Type B pancreatic cell (in vitro differentiated cells): ENCODE measurements around the gene RIPOR1. TPM values are rescaled to one million over a fixed set of nuclear protein-coding genes. Genes with fewer than 3 reads are reported as not detected.

Experiments
- DNase-seq: peaks from one replicate; pipeline ENCODE4 v3.0.0; 2021; ENCODE audit warnings: mixed read lengths; ENCODE audit not compliant: unreplicated experiment; ENCODE audit errors: extremely low spot score
- H3K27ac Mint-ChIP-seq: 2 replicates; pipeline ENCODE4 v1.8.0; 2021; ENCODE audit warnings: mild to moderate bottlenecking, mixed read lengths
- H3K27me3 Mint-ChIP-seq: 2 replicates; pipeline ENCODE4 v1.8.0; 2021; ENCODE audit warnings: mixed read lengths
- H3K36me3 Mint-ChIP-seq: 2 replicates; pipeline ENCODE4 v1.8.0; 2021; ENCODE audit warnings: mixed read lengths
- H3K4me1 Mint-ChIP-seq: one replicate; pipeline ENCODE4 v1.8.0; 2021; ENCODE audit warnings: mixed read lengths; ENCODE audit not compliant: unreplicated experiment
- H3K4me3 Mint-ChIP-seq: 2 replicates; pipeline ENCODE4 v1.8.0; 2021; ENCODE audit warnings: mild to moderate bottlenecking, mixed read lengths
- H3K9me3 Mint-ChIP-seq: 2 replicates; pipeline ENCODE4 v1.8.0; 2021; ENCODE audit warnings: mixed read lengths
- CTCF ChIP-seq: fragments of 200-600 bp; sonication (generic); conservative IDR thresholded peaks from 2 replicates; pipeline ENCODE4 v1.5.0; 2021; ENCODE audit warnings: antibody characterized with exemption, mild to moderate bottlenecking
- total RNA-seq: library from RNA; stranded (reverse); gene quantifications from 2 replicates; pipeline ENCODE4 v1.2.1, GENCODE V29; 2021; ENCODE audit warnings: low replicate concordance

Gene RIPOR1
- total RNA-seq, 1 donor from 2014 or later, result 43.1 TPM

GRCh38 chr16:67551091-67551490, 22.5 kb downstream of the RIPOR1 start:
- Mint-ChIP-seq H3K36me3 (no peaks in the 10 kb centered on the region), H3K4me1 (peaks cover 15% of the 10 kb centered on the region), H3K27me3 (no peaks in the 10 kb centered on the region), H3K4me3 (no peak overlapping the region), H3K9me3 (no peaks in the 10 kb centered on the region), H3K27ac (no peak overlapping the region)
- DNase-seq, result no peak
- no peak for TF ChIP-seq CTCF

GRCh38 chr16:67551972-67552371, 23.3 kb downstream of the RIPOR1 start:
- Mint-ChIP-seq H3K9me3 (no peaks in the 10 kb centered on the region), H3K27me3 (no peaks in the 10 kb centered on the region), H3K36me3 (no peaks in the 10 kb centered on the region), H3K4me1 (peaks cover 15% of the 10 kb centered on the region), H3K4me3 (no peak overlapping the region), H3K27ac (peak overlapping the region; percentile 12)
- no peak for TF ChIP-seq CTCF
- no peak for DNase-seq

GRCh38 chr16:67552476-67552875, 23.8 kb downstream of the RIPOR1 start:
- no peak for TF ChIP-seq CTCF
- Mint-ChIP-seq H3K9me3 (no peaks in the 10 kb centered on the region), H3K27me3 (no peaks in the 10 kb centered on the region), H3K4me1 (peaks cover 15% of the 10 kb centered on the region), H3K27ac (peak overlapping the region; percentile 12), H3K36me3 (no peaks in the 10 kb centered on the region), H3K4me3 (no peak overlapping the region)
- DNase-seq, result no peak

- DNase-seq, result no peak
- H3K36me3 Mint-ChIP-seq, result no peaks in the 10 kb centered on the region
- no peaks in the 10 kb centered on the region for H3K9me3 Mint-ChIP-seq
- peaks cover 8% of the 10 kb centered on the region for H3K4me1 Mint-ChIP-seq
- H3K27me3 Mint-ChIP-seq, result no peaks in the 10 kb centered on the region
- no peak overlapping the region for H3K4me3 Mint-ChIP-seq
- peak overlapping the region; percentile 53 for H3K27ac Mint-ChIP-seq
- TF ChIP-seq CTCF, result no peak
Observed at GRCh38 chr16:67555795-67556212, 27.2 kb downstream of the RIPOR1 start.

- Mint-ChIP-seq H3K36me3 (no peaks in the 10 kb centered on the region), H3K4me1 (peaks cover 8% of the 10 kb centered on the region), H3K27ac (no peak overlapping the region), H3K27me3 (no peaks in the 10 kb centered on the region), H3K9me3 (no peaks in the 10 kb centered on the region), H3K4me3 (no peak overlapping the region)
- no peak for TF ChIP-seq CTCF
- DNase-seq, result no peak
Observed at GRCh38 chr16:67558859-67559258, 30.2 kb downstream of the RIPOR1 start.

GRCh38 chr16:67560827-67561342, 32.3 kb downstream of the RIPOR1 start:
- peaks cover 19% of the 10 kb centered on the region for H3K4me1 Mint-ChIP-seq
- no peaks in the 10 kb centered on the region for H3K9me3 Mint-ChIP-seq
- no peak for TF ChIP-seq CTCF
- H3K27me3 Mint-ChIP-seq, result no peaks in the 10 kb centered on the region
- H3K27ac Mint-ChIP-seq, result peak overlapping the region; percentile 93
- H3K4me3 Mint-ChIP-seq, result peak overlapping the region; percentile 91
- DNase-seq, result no peak
- no peaks in the 10 kb centered on the region for H3K36me3 Mint-ChIP-seq
